GM08714 (cell line): ENCODE results near the gene TBC1D23.
"Not testable (repeated sequence)": the region's sequence is repeated elsewhere in the genome, so short reads cannot be mapped to it uniquely, and the experiment has no call there.

Source experiments
- H3K4me3 ChIP-seq: fragments of 200-500 bp; sonication (Bioruptor generic); 2 replicates; pipeline ENCODE4 v1.5.1; 2014; ENCODE audit warnings: mild to moderate bottlenecking, low read length, inconsistent platforms
- ZNF274 ChIP-seq: IDR thresholded peaks from 2 replicates; pipeline ENCODE4 v1.6.1; 2012; ENCODE audit warnings: mild to moderate bottlenecking, low read depth, low read length

TBC1D23 gene

DNA sequence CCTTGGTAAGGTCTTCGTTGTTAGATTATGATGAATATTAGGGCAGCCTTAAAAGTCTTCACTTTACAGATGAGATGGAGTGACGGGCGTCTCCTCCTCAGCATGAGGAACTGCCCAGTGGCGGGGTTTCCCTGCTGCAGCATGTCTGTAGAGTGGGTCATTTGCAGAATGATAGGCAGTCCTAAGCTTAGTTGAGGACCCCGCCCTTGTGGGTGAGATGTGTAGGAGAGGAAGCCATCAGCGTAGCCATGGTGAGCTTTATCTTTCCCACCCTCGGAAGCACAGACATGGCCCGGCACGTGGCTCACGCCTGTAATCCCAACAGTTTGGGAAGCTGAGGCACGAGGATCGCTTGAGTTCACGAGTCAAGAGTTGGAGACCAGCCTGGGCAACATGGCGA, 74.6 kb downstream of the TBC1D23 start:
- peak overlapping the region; percentile 91 for H3K4me3 ChIP-seq
- TF ChIP-seq ZNF274, result no peak

DNA sequence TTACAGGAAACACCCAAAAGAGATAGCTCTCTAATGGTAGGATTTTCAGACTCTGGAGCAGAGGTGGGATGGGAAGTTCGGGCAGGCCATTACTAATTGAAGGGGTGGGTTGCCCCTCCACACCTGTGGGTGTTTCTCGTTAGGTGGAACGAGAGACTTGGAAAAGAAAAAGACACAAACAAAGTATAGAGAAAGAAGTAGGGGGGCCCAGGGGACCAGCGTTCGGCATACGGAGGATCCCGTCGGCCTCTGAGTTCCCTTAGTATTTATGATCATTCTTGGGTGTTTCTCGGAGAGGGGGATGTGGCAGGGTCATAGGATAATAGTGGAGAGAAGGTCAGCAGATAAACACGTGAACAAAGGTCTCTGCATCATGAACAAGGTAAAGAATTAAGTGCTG, 75.4 kb downstream of the TBC1D23 start:
- H3K4me3 ChIP-seq, result not testable (repeated sequence)

DNA sequence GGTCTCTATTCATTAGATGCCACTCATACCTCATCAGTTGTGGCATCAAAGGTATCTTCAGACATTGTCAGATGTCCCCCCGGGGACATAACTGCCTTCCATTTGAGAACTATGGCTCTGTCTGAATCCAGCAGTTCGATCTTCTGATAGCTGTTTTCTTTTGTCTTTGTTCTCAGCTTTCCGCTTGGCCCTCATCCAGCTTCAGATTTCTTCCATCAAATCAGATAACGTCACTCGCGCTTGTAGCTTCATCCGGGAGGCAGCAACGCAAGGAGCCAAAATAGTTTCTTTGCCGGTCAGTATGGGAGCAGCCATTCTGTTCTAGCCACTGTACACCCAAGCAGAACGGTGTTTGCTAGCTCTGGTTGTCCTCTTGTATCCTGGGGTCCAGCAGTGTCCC, 78.1 kb downstream of the TBC1D23 start:
- H3K4me3 ChIP-seq, result no peak overlapping the region
- TF ChIP-seq ZNF274, result no peak

DNA sequence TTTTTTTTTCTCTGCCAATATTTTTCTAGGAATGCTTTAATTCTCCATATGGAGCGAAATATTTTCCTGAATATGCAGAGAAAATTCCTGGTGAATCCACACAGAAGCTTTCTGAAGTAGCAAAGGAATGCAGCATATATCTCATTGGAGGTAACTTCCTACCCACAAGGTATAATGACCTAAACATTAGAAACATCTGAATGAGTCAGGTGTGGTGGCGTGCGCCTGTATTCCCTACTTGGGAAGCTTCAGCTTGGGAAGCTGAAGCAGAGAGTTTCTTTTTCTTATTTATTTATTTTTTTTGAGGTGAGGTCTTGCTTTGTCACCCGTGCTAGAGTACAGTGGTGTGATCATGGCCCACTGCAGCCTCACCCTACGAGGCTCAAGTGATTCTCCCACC, 79.0 kb downstream of the TBC1D23 start:
- no peak for TF ChIP-seq ZNF274
- no peak overlapping the region for H3K4me3 ChIP-seq

DNA sequence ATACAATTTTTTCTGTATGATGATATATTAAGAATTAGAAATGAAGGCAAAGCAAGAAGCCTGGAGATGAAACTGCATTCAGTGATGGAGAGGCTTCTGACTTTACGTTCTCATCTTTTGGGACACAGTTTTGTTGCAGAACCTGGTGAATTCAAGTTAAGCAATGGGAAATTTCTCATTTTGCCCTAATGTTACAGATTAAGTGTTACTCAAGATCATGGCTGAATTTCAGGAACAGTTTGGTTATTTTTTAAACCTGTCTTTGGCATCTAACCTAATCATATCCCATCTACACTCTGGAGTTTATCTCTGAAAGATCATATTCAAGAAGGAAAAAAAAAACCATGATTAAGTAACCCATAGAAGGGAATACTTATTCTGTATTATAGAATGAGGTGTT, 79.7 kb downstream of the TBC1D23 start:
- no peak for TF ChIP-seq ZNF274
- no peak overlapping the region for H3K4me3 ChIP-seq

DNA sequence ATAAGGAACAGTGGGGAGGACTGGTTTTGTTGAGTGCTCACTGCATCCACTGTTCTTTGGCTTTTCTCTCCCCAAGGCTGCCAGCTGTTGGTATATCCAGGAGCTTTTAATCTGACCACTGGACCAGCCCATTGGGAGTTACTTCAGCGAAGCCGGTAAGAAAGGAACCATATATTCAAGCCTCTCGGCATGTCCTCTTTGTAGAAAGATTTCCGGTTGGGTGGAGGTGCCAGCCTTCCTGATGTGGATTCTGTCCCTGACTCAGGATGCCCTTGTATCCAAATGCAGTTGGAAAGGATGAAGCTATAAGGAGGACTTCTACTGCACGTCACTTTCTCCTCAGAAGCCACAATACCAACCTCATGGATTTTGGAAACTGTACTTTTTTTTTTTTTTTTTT, 87.9 kb downstream of the TBC1D23 start:
- TF ChIP-seq ZNF274, result no peak
- no peak overlapping the region for H3K4me3 ChIP-seq

DNA sequence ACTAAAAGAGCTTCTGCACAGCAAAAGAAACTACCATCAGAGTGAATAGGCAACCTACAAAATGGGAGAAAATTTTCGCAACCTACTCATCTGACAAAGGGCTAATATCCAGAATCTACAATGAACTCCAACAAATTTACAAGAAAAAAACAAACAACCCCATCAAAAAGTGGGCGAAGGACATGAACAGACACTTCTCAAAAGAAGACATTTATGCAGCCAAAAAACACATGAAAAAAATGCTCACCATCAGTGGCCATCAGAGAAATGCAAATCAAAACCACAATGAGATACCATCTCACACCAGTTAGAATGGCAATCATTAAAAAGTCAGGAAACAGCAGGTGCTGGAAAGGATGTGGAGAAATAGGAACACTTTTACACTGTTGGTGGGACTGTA, 91.0 kb downstream of the TBC1D23 start:
- H3K4me3 ChIP-seq, result not testable (repeated sequence)

DNA sequence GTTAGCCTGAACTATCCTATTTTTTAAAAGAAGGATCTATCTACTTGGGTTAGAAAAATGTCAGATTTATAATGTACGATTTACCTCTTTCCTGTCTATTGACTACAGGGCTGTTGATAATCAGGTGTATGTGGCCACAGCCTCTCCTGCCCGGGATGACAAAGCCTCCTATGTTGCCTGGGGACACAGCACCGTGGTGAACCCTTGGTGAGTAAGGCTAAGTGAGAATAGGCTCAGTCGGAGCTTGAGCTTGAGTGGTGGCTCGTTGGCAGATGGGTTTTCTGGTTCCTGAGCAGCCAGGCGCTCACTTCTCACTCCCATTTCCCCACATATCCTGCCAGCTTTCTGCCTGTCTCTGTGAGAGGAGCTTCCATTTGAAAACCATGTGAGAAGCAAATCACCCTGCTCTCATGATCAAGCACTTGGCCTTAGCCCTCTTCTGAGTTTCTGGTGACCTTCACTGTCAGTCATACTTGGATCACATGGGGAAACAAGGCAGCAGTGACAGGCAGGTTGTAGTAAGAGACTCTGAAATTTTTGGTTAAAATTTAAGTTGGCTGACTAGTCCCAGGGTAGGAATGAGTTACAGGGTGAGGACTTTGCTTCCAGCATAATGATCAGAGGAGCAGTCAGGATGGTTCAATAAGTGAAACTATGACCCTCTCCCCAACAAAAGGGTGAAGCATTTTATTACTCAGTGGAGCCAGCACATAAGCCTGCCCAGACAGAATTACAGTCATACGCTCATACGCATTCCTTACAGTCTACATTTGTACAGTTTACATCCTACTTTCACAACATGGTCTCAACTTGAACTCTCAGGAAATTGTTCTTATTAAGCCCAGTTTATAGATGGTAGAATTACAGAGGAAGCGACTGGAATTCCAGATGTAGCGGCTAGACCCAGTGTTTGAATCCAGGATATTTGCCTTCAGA, 91.8 kb downstream of the TBC1D23 start:
- no peak for TF ChIP-seq ZNF274
- no peak overlapping the region for H3K4me3 ChIP-seq

DNA sequence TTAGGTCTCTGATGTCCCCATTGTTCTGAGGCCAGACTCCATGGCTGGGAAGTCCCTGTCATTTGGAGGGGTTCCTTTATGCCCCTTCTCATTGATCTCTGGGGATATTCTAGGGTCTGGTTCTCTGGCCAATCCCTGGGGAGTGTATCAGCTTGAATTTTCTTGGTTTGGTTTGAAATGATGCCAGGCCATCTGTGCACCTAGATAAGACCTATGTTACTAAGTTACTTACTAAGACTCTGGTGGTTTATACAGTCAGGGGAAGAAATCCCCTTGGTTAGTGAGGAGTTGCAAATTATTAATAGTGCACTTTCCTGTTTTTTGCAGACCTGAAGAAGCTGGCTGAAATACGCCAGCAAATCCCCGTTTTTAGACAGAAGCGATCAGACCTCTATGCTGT, 94.1 kb downstream of the TBC1D23 start:
- H3K4me3 ChIP-seq, result no peak overlapping the region
- no peak for TF ChIP-seq ZNF274

DNA sequence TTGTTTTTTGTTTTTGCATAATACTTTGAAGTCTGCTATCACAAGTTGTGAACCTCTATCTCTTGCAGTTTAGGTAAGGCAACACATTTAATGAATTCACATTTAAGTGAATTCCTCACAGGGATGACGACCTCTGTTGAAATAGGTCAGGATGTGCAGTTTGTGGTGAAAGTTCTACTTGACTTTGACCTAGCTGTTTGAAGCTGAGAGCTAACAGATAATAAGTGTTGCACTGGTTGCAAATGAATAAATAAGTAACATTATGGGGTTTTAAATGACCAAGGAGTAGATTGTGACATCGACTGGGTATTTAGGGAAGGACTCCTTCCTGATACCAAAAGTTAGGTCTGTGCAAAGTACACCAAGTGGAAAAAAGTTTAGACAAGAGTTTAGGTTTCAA, 97.6 kb downstream of the TBC1D23 start:
- no peak overlapping the region for H3K4me3 ChIP-seq
- TF ChIP-seq ZNF274, result no peak

DNA sequence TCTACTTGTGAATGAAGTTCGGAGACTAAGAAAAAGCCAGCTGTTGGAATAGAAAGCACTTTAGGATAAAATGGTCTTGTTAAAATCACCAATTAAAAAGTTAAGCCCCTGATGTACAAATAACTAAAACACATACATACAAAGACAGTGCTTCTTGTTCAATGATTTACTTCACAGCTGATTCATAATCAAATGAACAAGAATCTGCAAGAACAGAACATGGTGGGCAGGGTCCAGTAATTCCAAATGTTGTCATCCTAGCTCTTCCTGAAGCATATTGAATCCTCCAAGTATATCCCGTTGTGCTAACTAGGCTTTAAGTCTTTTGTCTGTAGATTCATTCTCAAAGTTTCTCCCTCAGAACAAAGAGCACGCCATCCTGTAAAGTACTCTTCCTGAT, 98.2 kb downstream of the TBC1D23 start:
- no peak for TF ChIP-seq ZNF274
- no peak overlapping the region for H3K4me3 ChIP-seq

DNA sequence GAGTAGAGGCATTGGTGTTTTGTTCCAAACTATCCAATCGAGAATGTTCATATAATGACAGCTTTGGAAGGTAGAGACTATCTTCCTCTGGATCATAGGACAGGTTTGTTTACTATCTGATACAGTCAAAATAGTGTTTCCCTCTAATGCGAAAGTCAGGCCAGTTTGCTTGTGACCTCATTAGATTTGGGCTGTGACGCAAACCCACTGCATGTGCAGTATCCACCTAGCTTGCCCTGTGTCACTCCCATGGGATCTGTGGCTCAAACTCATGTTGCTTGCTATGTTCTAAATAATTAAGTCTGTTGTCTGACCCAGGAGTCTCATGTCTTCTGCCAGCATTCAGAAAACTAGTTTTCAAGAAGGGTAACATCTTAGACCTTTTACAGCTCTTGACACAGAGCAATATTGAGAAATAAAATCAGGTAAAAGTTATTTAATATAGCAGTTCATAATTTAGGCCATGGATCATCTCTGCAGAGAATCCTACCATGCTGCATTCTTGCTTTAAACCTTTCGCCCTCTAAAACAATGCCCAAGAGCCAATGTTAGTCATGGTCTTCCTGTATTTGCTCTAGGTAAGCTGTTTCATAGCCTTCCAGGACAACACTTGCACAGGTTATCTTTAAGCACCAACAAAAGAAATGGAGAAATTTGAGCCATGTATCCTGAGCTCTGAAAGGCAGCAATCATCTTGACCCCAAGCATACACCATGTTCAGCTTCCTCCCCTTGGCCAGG, 100.1 kb downstream of the TBC1D23 start:
- TF ChIP-seq ZNF274, result no peak
- H3K4me3 ChIP-seq, result no peak overlapping the region

DNA sequence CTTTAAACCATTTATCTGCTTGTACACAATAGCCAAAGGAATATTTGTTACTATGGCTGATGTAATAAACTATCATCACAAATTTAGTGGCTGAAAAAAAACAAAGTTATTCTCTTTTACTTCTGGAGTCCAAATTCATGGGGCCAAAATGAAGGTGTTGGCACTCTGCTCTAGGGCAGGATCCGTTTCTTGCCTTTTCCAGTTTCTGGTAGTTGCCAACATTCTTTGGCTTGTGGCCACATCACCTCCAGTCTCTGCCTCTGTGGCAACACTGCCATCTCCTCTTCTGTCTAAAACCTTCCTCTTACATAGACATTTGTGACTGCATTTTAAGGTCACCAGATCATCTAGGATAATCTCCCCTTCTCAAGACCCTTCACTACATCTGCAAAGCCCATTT, 101.1 kb downstream of the TBC1D23 start:
- TF ChIP-seq ZNF274, result no peak
- no peak overlapping the region for H3K4me3 ChIP-seq

DNA sequence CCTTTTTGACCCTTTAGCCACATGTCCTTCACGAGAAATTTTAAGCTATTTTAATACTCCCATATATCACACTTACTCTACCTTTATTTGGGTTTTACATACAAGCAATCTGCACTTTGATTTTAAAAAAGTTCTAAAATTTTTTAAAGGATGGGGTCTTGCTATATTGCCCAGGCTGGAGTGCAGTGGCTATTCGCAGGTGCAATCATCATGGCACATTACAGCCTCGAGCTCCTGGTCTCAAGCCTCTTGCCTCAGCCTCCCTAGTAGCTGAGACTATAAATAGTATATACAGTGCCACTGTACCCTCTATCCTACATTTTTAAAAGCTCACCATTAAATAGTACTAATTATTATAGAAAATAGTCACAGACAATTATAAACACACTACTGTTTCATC, 103.6 kb downstream of the TBC1D23 start:
- no peak overlapping the region for H3K4me3 ChIP-seq
- TF ChIP-seq ZNF274, result no peak

DNA sequence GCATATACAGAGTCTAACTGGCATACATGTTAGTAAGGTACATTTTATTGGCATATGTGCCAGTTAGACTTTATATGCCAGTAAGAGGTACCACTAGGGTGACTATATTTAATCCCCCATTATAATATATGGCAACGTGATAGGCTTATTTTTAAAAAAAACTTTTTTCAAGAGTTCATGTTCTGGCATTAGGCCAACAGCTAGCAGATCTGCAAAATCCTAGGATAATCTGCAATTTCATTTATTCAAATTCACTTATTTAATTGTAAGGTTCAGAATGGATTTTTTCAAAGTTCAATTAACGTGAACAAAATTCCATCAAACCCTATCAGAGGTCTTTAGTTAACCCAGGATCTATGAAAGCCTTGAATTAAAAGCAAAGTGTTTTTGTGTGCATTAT, 105.6 kb downstream of the TBC1D23 start:
- TF ChIP-seq ZNF274, result no peak
- no peak overlapping the region for H3K4me3 ChIP-seq
